SIG-M5 treated with dmso at 0.1 percent for 504 hours (cell line): ENCODE measurements around the gene FBXL14.
"Not testable (repeated sequence)": the region's sequence is repeated elsewhere in the genome, so short reads cannot be mapped to it uniquely, and the experiment has no call there.

Experiments used
- DNase-seq: peaks from one replicate; lab custom pipeline; 2025; ENCODE audit not compliant: unreplicated experiment; lab: John Stamatoyannopoulos, UW

FBXL14 gene

GRCh38 chr12:1573960-1574864, 20.2 kb downstream of the FBXL14 start:
- peak; percentile 20 for DNase-seq

- no peak for DNase-seq
Measured at GRCh38 chr12:1572731-1573130, 21.6 kb downstream of the FBXL14 start.

GRCh38 chr12:1567852-1568251, 26.5 kb downstream of the FBXL14 start:
- DNase-seq: no peak

- no peak for DNase-seq
Measured at GRCh38 chr12:1566449-1567135, 27.8 kb downstream of the FBXL14 start.

GRCh38 chr12:1565172-1565571, 29.2 kb downstream of the FBXL14 start:
- DNase-seq: no peak

GRCh38 chr12:1564067-1564466, 30.3 kb downstream of the FBXL14 start:
- DNase-seq: no peak

GRCh38 chr12:1562813-1563407, 31.5 kb downstream of the FBXL14 start:
- DNase-seq: no peak

GRCh38 chr12:1560704-1561103, 33.7 kb downstream of the FBXL14 start:
- DNase-seq: no peak

GRCh38 chr12:1559676-1560091, 34.7 kb downstream of the FBXL14 start:
- no peak for DNase-seq

GRCh38 chr12:1558108-1558507, 36.3 kb downstream of the FBXL14 start:
- DNase-seq: not testable (repeated sequence)

- DNase-seq: no peak
Measured at GRCh38 chr12:1553987-1554982, 40.1 kb downstream of the FBXL14 start.

- DNase-seq: no peak
Measured at GRCh38 chr12:1553536-1553935, 40.8 kb downstream of the FBXL14 start.

GRCh38 chr12:1552911-1553491, 41.4 kb downstream of the FBXL14 start:
- no peak for DNase-seq

GRCh38 chr12:1552171-1552570, 42.2 kb downstream of the FBXL14 start:
- DNase-seq: no peak

GRCh38 chr12:1551496-1551895, 42.9 kb downstream of the FBXL14 start:
- DNase-seq: no peak

GRCh38 chr12:1546931-1547640, 47.3 kb downstream of the FBXL14 start:
- DNase-seq: no peak

- peak; percentile 82 for DNase-seq
Measured at GRCh38 chr12:1544996-1545700, 49.2 kb downstream of the FBXL14 start.

GRCh38 chr12:1542599-1542998, 51.8 kb downstream of the FBXL14 start:
- DNase-seq: no peak

- no peak for DNase-seq
Measured at GRCh38 chr12:1540690-1541089, 53.7 kb downstream of the FBXL14 start.
